Skin of body (tissue), 2 donors: Measurements from ENCODE around the gene ENDOG. TPM values are rescaled to one million over a fixed set of nuclear protein-coding genes. Genes with fewer than 3 reads are reported as not detected.
"Not testable (repeated sequence)": the region's sequence is repeated elsewhere in the genome, so short reads cannot be mapped to it uniquely, and the experiment has no call there.

Experiments used
- DNase-seq: peaks from one replicate; lab custom pipeline; 2025; lab: John Stamatoyannopoulos, UW
- total RNA-seq: library from RNA; depleted of rRNA; stranded (reverse); fragments of >200 nt; gene quantifications from one replicate; pipeline ENCODE4 v1.2.3, GENCODE V29; 2014

ENDOG gene
- total RNA-seq, 1 donor from 2014 or later, result 7.0 TPM

GRCh38 chr9:128828719-128829452, 10.6 kb downstream of the ENDOG start:
- no peak for DNase-seq

- DNase-seq, result peak; percentile 75
Observed at GRCh38 chr9:128829477-128830251, 11.4 kb downstream of the ENDOG start, which contains the start of gene SPOUT1. TSS of gene SPOUT1 (minus strand) at chr9:128829794. CDS start at chr9:128829780, 14 bp downstream.

GRCh38 chr9:128833696-128834095, 15.4 kb downstream of the ENDOG start:
- no peak for DNase-seq

- DNase-seq, result no peak
Observed at GRCh38 chr9:128835246-128836210, 17.2 kb downstream of the ENDOG start.

GRCh38 chr9:128836509-128837145, 18.3 kb downstream of the ENDOG start:
- no peak for DNase-seq

- no peak for DNase-seq
Observed at GRCh38 chr9:128838338-128838737, 20.0 kb downstream of the ENDOG start.

- DNase-seq, result no peak
Observed at GRCh38 chr9:128840524-128840923, 22.2 kb downstream of the ENDOG start.

- no peak for DNase-seq
Observed at GRCh38 chr9:128841694-128842492, 23.6 kb downstream of the ENDOG start.

- not testable (repeated sequence) for DNase-seq
Observed at GRCh38 chr9:128843171-128843570, 24.9 kb downstream of the ENDOG start.

GRCh38 chr9:128845186-128845931, 27.1 kb downstream of the ENDOG start:
- DNase-seq, result no peak

- DNase-seq, result no peak
Observed at GRCh38 chr9:128846680-128847030, 28.4 kb downstream of the ENDOG start.

GRCh38 chr9:128847803-128848202, 29.5 kb downstream of the ENDOG start:
- no peak for DNase-seq

- not testable (repeated sequence) for DNase-seq
Observed at GRCh38 chr9:128851024-128851423, 32.7 kb downstream of the ENDOG start.

GRCh38 chr9:128851779-128852600, 33.7 kb downstream of the ENDOG start:
- not testable (repeated sequence) for DNase-seq

GRCh38 chr9:128852646-128853045, 34.3 kb downstream of the ENDOG start:
- not testable (repeated sequence) for DNase-seq

GRCh38 chr9:128854454-128854853, 36.2 kb downstream of the ENDOG start:
- DNase-seq, result not testable (repeated sequence)

- not testable (repeated sequence) for DNase-seq
Observed at GRCh38 chr9:128858476-128858875, 40.2 kb downstream of the ENDOG start.

- DNase-seq, result no peak
Observed at GRCh38 chr9:128860937-128861336, 42.6 kb downstream of the ENDOG start.
